Hematopoietic multipotent progenitor cell treated with erythropoietin and hydrocortisone succinate and interleukin-3 and kit ligand, for 17 days (in vitro differentiated cells): ENCODE data around the gene ARID4B.
A peak's percentile ranks its signal among the peaks of the same experiment; 100 is the strongest.
"Not testable (repeated sequence)": the region's sequence is repeated elsewhere in the genome, so short reads cannot be mapped to it uniquely, and the experiment has no call there.

Experiments used
- DNase-seq: peaks from one replicate; pipeline ENCODE4 v3.0.0-alpha.2; 2015; ENCODE audit warnings: low spot score

Gene ARID4B

DNA sequence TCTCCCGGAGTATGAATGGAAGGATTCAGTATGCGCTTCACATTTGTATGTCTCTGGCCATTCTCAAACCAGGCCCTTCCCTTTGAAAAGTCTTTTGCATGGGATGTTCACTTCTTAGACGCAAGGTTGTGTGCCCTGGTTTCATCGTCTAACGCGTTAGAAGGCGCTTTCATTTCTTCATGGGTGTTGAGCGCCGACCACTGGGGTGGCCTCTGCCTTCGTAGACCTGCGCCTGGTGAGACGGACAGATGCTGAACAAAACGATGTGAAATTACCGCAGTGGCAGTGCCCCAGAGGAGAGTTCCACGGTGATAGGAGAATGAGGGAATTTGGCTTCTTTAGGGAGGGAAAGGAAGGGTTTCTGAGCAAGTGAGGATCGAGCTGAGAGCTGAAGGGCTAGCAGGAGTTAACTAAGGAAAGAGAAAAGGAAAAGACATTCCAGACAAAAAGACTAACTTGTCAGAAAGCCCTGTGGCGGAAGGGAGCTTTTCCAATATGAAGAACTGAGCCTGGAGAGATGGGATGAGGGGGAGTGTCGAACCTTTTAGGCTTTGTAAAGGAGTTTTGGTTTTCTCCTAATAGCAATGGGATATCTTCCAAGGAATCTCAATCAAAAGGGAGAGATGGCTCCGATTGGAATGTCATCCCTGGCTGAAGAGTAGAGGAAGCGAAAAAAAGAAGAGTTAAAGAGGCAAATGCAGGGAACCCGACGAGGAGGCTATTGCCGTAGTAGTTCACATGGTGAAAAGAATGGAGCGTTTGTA is 1.3 kb upstream of the ARID4B start:
- peak; percentile 76 for DNase-seq

DNA sequence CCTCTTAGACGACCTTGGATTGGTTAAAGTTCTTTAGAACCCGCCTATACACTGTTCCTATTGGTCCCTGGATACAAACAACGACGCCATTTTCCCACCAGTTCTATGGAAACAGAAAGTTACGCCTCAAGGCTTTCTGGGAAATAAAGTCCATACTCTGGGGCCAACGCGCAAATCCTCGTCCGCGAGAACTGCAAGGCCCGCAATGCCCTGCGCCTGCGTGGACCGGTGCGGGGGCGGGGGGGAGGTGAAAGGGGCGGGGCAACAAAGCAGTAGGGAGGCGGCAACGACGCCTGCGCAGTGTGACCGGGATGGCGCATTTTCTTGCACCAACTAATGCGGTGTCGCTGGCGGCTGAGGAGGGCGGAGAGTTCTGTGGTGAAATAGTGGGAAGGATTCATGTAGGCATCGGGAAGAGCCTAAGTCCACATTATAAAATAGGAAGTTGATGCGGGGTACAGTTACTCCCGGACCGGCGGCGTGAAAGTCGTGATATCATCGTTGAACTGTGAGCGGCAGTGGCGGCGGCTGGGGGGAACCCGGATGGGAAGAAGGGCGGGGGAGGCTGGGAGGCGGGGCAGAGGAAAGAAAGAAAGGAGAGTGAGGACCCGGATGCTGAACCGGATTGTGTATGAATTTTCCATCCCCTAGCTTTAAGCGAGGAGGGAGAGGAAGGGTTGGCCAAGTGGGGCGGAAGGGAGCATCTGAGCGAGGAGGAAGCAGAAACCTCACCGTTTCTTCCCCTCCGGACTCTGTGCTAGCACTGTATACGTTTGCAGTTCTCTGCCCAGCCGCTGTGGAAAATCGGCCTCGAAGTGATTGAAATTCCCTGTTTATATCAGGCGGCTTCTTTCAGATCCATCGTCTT is 526 bp upstream of the ARID4B start, which contains the start of gene GGPS1:
GGPS1 (plus strand) TSS at position 300 of the 868 bp plus-strand sequence. CDS start 6,695 bp downstream, outside the sequence.
- peak; percentile 99 for DNase-seq

DNA sequence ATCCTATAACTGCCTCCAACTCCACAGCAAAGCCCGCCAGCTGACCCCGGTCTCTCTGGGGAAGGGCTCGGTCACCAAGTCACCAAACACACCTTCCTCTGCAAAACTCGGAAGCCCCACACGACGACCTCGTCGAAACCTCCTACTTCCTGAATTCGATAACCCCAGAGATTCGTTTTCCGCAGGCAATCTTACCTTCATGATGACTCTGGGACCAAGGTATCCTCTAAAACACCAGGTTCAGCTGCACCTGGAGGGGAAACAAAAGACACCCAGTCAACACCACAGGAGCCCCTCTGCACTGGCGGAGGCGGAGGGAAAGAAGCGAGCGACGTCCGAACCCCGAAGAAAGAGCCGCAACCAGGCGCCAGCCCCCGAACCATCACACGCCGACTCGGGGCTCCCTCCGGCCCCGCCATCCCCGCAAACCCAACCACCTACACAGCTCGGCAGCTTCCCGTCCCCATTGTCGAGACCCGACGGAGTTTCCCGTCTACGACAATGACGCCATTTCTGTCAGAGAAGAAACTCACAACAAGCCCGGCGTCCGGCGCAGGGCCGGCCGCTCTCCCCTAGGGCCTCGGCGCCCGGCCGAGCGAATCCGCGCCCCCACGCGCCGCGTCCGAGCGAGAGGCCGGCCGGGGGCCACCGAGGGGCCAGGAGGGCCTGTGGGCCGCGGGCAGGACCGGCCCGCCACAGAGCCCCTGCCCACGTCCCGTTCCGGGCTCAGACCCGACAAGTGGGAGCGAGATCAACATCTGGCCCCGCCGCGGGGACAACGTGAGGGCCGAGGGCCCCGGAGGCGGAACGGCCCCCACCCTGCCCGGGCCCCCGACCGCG is 1.0 kb downstream of the ARID4B start:
- DNase-seq, result peak; percentile 61

DNA sequence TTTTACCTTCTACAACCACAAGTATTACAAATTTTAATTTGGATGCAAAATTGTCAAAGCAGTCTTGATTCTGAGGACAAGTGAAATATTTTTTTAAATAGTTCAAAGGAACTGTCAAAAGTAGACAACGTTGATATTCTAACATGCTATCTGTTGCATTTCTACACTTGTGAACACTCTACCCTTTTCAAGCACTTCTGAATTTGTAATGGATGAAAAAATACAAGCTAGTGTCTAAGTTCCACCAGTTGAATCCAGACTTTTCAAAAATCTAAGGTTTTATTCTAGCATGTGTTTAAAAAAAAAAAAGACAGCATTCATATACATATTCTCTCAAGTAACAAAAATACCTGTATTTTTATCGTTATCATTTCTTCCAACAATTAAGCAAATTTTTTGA is 2.1 kb downstream of the ARID4B start:
- no peak for DNase-seq

DNA sequence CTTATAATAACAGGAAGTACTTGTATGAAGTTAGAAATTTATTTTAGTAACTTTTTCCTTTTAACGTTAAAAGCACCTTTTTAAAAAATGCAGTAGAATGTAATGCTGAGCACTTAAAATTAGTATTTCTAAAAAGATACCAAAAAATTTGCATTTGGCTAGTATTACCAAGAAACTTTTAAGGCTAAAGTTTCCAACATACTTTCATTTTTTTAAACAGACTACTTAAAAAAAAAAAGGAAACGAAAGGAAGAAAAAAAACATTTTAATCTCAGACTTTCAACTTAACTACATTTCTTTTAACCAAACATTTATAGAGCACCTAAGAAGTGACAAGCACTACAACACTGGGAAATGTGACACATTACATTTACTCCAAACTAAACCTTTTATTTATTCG is 2.8 kb downstream of the ARID4B start:
- DNase-seq, result no peak

DNA sequence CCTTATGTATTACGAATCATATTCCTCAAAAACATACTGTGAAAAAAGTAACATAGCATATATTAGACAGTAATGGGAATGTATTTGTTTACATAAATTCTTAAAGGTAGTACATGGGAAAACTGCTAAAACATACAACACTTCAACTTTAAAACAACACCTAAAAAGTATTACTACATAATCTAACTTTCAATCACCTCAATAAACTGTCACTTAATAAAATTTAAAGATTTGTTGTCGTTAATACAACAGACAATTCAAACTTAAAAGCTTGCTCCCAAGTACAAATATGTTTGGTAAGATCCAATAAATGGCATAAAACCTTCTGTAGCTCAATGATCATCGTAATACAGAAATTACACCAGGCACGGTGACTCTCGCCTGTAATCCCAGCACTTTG is 3.7 kb downstream of the ARID4B start:
- DNase-seq, result no peak

DNA sequence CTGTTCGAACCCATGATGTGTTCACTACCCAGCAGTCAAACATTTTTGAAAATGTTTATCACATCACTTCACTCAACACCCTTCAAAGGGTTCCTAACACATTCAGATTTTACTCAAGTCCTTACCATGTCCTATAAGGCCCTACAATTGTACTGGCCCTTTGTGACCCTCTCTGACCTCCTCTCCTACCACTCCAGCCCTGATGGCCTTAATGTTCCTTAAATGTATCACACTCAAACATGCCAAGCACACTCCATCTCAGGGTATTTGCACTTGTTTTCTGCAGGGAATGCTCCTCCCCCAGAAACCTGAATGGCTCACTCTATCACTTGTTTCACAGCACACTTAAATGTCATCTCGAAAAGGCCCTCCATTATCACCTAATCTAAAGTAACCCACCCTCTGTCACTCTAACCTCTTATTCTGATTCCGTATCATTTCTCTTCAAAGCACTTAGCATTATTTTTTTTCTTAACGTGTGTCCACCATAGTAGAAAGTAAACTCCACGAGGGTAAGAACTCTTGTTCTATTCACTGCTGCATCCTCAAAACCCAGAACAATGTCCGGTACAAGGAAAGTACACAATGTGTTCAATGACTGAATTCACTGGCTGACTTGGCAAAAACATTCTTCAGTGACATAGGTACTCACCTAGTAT is 7.3 kb downstream of the ARID4B start:
- DNase-seq, result no peak

DNA sequence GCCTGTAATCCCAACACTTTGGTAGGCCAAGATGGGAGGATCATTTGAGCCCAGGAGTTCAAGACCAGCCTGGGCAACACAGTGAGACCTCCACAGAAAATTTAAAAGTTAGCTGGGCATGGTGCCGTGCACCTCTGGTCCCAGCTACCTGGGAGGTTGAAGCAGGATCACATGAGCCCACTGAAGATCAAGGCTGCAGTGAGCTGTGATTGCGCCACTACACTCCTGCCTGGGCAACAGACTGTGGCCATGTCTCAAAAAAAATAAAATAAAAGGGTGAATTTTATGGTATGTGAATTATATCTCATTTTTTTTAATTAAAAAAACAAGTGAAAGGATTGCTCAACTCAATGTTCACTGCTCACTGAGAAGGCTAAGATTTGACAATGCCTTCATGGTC is 8.7 kb downstream of the ARID4B start:
- DNase-seq, result no peak

DNA sequence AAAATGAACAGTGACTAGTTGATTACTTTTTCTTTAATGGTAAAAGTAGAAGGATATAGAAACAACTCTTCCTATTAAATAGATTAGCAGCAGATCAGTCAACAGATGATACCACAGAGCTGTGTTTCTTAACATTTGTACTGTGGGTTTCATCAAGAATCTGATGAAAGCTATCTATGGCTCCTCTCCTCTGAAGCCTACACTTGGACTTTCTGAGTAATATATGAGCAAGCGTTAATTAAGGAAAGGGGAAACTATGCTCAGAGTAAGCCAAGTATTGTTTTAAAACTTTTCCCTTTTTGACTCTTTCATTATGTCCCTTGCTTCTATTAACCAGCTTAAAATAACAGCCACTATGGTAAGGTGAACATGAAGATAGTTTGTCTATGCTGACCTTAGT is 10.8 kb downstream of the ARID4B start:
- no peak for DNase-seq

DNA sequence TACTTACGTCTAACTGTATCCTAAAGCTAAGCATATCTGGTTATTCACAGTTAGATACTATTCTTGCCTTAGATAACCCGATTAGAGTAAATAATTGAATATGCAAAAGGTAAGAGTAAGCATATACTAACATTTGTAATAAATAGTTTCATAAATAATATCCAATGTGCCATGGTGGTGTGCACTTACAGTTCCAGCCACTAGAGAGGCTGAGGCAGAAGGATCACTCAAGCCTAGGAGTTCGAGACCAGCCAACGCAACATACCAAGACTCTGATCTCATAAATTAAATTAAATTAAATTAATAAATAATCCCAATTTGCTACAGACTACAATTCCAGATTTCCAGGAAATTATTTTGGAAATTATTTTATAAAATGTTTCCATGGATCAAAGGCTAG is 12.2 kb downstream of the ARID4B start:
- no peak for DNase-seq

DNA sequence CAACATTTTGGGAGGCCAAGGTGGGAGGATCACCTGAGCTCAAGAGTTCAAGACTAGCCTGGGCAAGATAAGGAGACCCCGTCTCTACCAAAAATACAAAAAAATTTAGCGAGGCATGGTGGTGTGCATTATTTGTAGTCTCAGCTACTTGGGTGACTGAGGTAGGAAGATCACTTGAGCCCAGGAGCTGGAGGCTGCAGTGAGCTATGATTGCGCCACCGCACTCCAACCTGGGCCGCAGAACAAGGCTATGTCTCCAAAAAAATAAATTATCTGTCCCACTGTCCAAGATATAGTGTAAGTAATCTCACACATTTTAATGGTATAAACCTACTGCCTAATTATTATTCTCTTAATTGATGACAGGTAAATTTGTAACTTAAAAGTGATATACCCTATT is 12.8 kb downstream of the ARID4B start:
- no peak for DNase-seq

DNA sequence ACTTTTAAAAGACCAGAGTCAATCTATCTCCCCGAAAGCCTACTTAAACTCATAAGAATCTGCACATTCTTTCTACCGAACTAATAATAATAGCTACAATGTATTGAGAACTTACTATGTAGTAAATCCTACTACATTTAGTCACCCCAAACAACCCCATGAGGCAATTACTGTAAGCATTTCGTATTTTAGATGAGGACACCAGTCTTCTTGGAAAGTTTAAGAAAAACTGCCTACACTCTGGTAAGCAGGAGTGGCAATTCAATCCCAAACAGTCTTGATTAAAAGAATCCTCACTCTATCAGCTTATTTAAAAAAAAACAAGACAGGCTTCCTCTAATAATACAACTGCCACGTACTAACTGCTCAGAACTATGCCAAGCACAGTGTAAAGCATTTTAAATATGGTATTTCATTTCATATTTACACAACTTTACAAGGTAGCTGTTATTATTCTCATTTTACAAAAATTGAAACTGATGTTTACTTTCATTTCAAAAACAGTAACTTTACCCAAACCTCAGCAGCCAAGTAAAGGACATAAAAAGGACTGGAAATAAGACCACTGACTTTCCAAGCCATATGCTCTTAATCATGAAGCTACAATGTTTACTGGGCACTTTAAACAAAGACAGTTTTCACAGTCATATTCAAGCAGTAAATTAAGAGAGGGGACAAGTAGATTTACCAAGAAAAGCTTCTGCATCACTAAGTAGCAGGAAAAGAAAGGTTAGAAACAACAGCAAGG is 13.9 kb downstream of the ARID4B start:
- DNase-seq, result no peak

DNA sequence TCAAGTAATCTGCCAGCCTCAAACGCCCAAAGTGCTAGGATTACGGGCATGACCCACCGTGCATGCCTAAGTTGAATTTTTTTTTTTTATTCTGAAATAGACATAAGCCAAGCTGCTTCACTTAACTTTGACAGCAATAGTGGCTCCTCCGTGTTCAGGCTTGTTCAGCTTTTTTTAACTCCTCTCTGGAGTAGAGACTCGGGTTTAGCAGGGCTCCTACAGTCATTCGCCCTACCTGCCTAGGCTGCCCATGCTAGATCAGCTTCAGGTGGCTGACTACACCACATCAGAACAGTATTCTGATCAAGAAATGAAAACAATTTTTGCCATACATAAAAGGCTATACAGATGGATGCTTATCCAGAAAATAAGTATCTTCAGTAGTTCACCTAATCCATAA is 14.7 kb downstream of the ARID4B start:
- DNase-seq, result no peak

DNA sequence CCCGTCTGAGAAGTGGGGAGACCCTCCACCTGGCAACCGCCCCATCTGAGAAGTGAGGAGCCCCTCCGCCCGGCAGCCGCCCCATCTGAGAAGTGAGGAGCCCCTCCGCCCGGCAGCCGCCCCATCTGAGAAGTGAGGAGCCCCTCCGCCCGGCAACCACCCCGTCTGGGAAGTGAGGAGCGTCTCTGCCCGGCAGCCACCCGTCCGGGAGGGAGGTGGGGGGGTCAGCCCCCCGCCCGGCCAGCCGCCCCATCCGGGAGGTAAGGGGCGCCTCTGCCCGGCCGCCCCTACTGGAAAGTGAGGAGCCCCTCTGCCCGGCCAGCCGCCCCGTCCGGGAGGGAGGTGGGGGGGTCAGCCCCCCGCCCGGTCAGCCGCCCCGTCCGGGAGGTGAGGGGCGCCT is 18.8 kb downstream of the ARID4B start:
- not testable (repeated sequence) for DNase-seq

DNA sequence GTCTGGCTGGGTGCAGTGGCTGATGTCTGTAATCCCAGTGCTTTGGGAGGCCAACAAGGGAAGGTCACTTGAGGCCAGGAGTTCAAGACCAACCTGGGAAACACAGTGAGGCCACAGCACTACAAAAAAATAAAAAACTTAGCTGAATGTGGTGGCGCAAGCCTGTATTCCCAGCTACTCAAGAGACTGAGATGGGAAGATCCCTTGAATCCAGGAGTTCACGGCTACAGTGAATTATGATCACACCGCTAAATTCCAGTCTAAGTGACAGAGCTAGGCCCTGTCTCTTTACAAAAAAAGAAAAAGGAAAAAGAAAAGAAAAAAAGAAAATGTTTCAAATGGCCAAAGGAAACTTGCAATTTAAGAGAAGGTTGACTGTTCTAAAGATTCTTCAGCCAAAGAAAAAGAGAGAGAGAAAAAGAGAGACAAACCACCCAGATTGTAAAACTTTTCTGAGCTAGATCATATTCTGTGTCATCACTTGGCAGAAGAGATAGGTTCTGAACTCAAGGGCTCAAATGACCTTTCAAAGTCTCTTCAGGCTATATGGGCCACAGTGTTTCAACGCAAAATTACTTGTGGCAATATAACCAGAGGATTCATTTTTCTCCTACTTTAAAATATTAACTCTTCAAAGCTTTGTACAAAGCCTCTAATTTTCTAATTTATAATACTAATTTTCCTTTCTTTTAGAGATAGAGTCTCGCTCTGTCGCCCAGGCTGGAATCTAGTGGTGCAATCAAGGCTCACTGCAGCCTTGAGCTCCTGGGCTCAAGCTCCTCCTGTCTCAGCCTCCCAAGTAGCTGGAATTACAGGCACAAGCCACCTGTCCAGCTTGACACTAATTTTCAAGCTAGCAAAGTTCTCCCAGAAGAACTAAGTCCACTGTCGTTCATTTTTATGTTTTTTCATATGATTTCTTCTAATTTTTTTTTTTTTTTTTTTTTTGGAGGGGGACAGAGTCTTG is 20.5 kb downstream of the ARID4B start:
- DNase-seq, result no peak

DNA sequence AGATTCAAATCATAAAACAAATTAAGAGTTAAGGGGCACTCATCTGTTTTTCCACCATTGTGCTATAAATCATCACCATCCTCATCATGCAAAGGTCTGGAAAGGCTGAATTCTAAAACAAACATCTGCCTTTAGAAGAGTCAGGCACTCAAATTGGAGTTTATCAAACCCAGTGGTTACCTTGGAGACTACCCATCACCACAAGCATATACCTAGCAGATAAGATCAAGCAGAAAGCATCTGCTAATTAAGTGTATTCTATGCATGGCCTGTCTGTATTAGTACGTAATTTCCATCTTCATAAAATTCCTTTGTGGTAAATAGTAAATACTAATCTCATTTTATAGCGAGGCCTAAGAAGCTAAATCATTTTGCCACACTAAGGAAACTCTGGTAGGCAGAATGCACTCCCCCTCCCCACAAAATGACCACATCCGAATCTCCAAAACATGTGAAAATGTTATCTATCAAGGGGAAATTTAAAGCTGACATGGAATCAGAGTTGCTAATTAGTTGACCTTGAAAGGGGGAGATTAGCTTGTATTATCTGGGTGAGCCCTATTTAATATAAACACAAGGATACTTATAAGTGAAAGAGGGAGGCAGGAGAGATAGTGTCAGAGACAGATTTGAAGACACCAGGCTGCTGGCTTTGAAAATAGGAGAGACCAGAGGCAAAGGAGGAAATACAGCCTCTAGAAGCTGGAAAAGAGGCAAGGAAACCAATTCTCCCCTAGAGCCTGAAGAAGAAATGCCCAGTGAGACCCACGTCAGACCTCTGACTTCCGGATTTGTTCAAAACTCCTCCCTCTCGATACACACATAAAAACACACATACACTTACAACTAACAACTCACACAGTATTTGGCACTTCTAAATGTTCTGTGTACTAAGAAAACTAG is 23.2 kb downstream of the ARID4B start:
- DNase-seq, result no peak

DNA sequence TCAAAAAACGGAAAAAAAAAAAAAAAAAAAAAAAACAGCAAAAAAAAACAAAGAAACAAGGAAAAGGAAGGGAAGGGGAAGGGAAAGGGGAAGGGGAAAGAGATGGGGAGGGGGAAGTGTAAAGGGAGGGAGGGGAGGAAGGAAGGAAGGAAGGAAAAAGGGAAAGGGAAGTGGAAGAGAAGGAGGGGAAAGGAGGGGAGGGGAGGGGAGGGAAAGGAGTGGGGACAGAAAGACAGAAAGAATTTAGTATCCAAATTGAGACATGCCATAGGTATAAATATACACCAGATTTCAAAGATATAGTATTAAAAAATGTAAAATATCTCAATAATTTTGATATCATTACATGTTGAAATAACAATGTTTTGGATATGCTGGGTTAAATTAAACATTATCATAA is 25.8 kb downstream of the ARID4B start:
- DNase-seq, result no peak

DNA sequence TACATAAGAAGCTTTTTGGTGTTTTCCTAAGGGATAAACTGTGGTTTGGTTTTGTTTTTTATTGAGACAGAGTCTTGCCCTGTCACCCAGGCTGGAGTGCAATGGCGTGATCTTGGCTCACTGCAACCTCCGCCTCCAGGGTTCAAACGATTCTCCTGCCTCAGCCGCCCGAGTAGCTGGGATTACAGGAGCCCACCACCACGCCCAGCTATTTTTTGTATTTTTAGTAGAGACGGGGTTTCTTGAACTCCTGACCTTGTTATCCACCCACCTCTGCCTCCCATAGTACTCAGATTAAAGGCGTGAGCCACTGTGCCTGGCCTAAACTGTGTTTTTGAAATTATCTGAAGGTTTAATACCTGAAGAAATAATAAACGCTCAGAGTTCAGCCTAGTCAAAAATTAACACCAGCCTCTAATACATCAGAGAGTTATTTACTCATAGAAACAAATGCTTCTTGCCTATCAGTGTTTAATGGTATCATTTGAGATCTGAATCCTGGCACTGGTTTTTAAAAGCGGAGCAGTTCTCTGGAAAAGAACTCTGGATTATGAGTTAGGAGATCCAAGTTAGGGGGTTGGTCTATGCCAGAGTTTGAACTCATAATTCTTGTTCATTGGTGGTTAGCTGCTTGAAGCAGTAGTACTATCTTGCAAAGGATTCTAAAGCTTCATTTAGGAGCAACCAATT is 28.7 kb downstream of the ARID4B start:
- no peak for DNase-seq
